OCI-LY7 (cell line): ENCODE measurements around the gene APBB1IP. TPM values are rescaled to one million over a fixed set of nuclear protein-coding genes. Genes with fewer than 3 reads are reported as not detected.
"Not testable (repeated sequence)": the region's sequence is repeated elsewhere in the genome, so short reads cannot be mapped to it uniquely, and the experiment has no call there.

ENCODE experiments used
- BruUV-seq: library from RNA; stranded (reverse); fragments of 400-500 nt; replicated peaks from 2 replicates; lab custom pipeline; 2021; lab: Mats Ljungman, UMichigan
- CTCF ChIA-PET: fragments of 300-600 bp; sonication (Branson Sonifier 250); formaldehyde crosslinking; loops from one replicate; lab custom pipeline; 2022; ENCODE audit warnings: antibody characterized with exemption; ENCODE audit not compliant: unreplicated experiment; lab: Charles Lee
- POLR2A ChIA-PET: fragments of 300-600 bp; sonication (Branson Sonifier 250); formaldehyde crosslinking; loops from one replicate; lab custom pipeline; 2022; ENCODE audit warnings: antibody characterized with exemption; lab: Charles Lee
- DNase-seq: peaks from one replicate; pipeline ENCODE4 v3.0.0-alpha.2; 2015; ENCODE audit warnings: low spot score
- H2AFZ ChIP-seq: fragments of 200-600 bp; sonication (generic), shearing (Covaris generic); 2 replicates; pipeline ENCODE4 v1.6.1; 2014; ENCODE audit warnings: mild to moderate bottlenecking, antibody characterized with exemption, low read length, moderate library complexity
- H3K27ac ChIP-seq: fragments of 200-600 bp; sonication (generic); 2 replicates; pipeline ENCODE4 v1.5.1; 2014; ENCODE audit warnings: mixed run types, low read depth, mild to moderate bottlenecking, moderate library complexity, low read length, inconsistent platforms; ENCODE audit not compliant: poor library complexity, severe bottlenecking
- H3K36me3 ChIP-seq: fragments of 200-600 bp; sonication (generic); 2 replicates; pipeline ENCODE4 v1.6.1; 2014; ENCODE audit warnings: mild to moderate bottlenecking, antibody characterized with exemption, low read length, moderate library complexity, mixed read lengths; ENCODE audit not compliant: insufficient read depth
- H3K4me1 ChIP-seq: fragments of 200-600 bp; sonication (generic); 2 replicates; pipeline ENCODE4 v1.5.1; 2014; ENCODE audit warnings: mild to moderate bottlenecking, low read length; ENCODE audit not compliant: insufficient read depth, poor library complexity, severe bottlenecking
- H3K4me2 ChIP-seq: fragments of 200-600 bp; sonication (generic); 2 replicates; pipeline ENCODE4 v1.6.1; 2014; ENCODE audit warnings: mild to moderate bottlenecking, low read length
- H3K4me3 ChIP-seq: fragments of 200-600 bp; sonication (generic); 2 replicates; pipeline ENCODE4 v1.5.1; 2014; ENCODE audit warnings: mild to moderate bottlenecking, low read depth, low read length; ENCODE audit not compliant: poor library complexity, severe bottlenecking
- H3K79me2 ChIP-seq: fragments of 200-600 bp; sonication (generic); 2 replicates; pipeline ENCODE4 v1.6.1; 2016; ENCODE audit warnings: low read depth, mild to moderate bottlenecking, low read length, moderate library complexity, mixed read lengths; ENCODE audit not compliant: insufficient read depth
- H3K9me2 ChIP-seq: fragments of 200-600 bp; sonication (generic); 2 replicates; pipeline ENCODE4 v1.6.1; 2016; ENCODE audit warnings: mild to moderate bottlenecking, low read length, mixed read lengths; ENCODE audit not compliant: insufficient read depth
- H3K9me3 ChIP-seq: fragments of 200-600 bp; sonication (generic); 2 replicates; pipeline ENCODE4 v1.6.1; 2014; ENCODE audit warnings: mild to moderate bottlenecking, mixed run types, low read length, mixed read lengths
- H4K20me1 ChIP-seq: fragments of 200-600 bp; sonication (generic); 2 replicates; pipeline ENCODE4 v1.6.1; 2014; ENCODE audit warnings: mild to moderate bottlenecking, antibody characterized with exemption, low read length, moderate library complexity, mixed read lengths; ENCODE audit not compliant: insufficient read depth
- CTCF ChIP-seq: fragments of 200-600 bp; sonication (generic); conservative IDR thresholded peaks from 2 replicates; pipeline ENCODE4 v1.5.1; 2014; ENCODE audit warnings: mild to moderate bottlenecking, antibody characterized with exemption, low read length, moderate library complexity, mixed read lengths
- EZH2phosphoT487 ChIP-seq: fragments of 200-600 bp; sonication (generic); IDR thresholded peaks from 2 replicates; pipeline ENCODE4 v1.6.1; 2018; ENCODE audit warnings: low read depth, borderline replicate concordance, mild to moderate bottlenecking, mixed run types, antibody characterized with exemption, low read length, moderate library complexity, mixed read lengths
- intact Hi-C: fragments of 100-400 bp; cut with micrococcal nuclease; formaldehyde crosslinking; loops from one replicate; pipeline ENCODE4 v1.10.0; 2022; ENCODE audit not compliant: unreplicated experiment
- total RNA-seq, 2 experiments: library from RNA; depleted of rRNA in 1 of 2; stranded (reverse); fragments of >200 nt in 1 of 2; shearing (Covaris generic) in 1 of 2; gene quantifications; 2 replicates each; pipeline ENCODE4 v1.2.3, GENCODE V29; 2014 to 2022

APBB1IP gene
- total RNA-seq, 2 experiments from 2014 or later: 65.8 to 167 TPM

DNA sequence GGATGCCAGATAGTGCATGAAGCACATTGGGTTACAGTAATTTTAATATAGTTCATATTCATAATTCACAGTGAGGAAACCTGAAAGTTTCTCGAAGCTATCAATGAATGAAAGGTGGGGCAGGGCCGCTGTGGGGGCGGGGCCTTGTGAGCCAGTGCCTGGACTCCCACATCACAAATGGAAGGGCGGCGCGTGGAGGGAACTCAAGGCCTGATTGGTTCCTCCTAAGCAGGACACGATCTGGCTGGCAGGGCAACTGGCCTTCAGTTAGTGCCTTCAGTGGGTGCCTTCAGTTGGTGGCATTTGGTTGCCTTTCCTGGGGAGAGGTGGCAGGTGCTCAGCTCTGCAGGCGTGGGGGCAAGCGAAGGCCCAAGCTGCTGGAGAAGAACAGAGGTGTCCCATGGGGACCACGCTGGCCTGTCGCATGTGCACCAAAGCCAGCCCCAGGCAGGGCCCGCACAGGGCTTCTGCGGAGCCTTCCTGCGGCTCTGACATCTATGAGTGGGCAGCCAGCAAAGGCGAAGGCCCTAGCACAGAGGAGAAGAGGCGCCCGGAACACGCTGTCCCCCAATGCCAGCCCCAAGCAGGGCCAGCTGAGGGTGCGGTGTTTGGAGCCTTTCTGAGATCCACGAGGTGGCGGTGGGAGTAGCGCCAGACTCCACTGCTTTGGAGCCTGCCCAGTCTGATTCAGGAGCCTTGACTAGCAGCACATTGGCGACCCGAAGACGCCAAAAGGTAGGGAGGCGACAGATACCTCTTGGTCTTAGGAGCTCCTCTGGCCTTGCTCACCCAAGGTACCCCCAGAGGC, 141.3 kb downstream of the APBB1IP start:
- H3K4me1 ChIP-seq: no peaks in the 10 kb centered on the region
- no peak for TF ChIP-seq CTCF
- no peak for TF ChIP-seq EZH2phosphoT487
- CTCF ChIA-PET: no interaction called here
- H3K9me3 ChIP-seq: no peaks in the 10 kb centered on the region; the same call in 1 of the 2 replicates
- peaks cover 14% of the 10 kb centered on the region for H3K36me3 ChIP-seq
- intact Hi-C loops: no loop called here
- no peaks in the 10 kb centered on the region for H3K9me2 ChIP-seq
- H3K79me2 ChIP-seq: no peaks in the 10 kb centered on the region
- no peaks in the 10 kb centered on the region for H4K20me1 ChIP-seq
- BruUV-seq: no TSS peak
- H3K27ac ChIP-seq: no peak overlapping the region
- H3K4me3 ChIP-seq: no peak overlapping the region
- no peak overlapping the region for H2AFZ ChIP-seq
- H3K4me2 ChIP-seq: no peak overlapping the region
- POLR2A ChIA-PET: interaction anchor here (0.5 kb wide), 1 partner anchor 695 kb away, joined by 3 read pairs; no protein-coding TSS in a partner anchor
- DNase-seq: no peak

- Histone ChIP-seq H3K4me3 (no peak overlapping the region), H3K4me2 (no peak overlapping the region), H3K9me3 (no peaks in the 10 kb centered on the region), H3K9me2 (no peaks in the 10 kb centered on the region), H2AFZ (no peak overlapping the region), H3K79me2 (no peaks in the 10 kb centered on the region), H3K27ac (no peak overlapping the region), H3K4me1 (no peaks in the 10 kb centered on the region), H4K20me1 (no peaks in the 10 kb centered on the region), H3K36me3 (no peaks in the 10 kb centered on the region)
- no TSS peak for BruUV-seq
- intact Hi-C loops: no loop called here
- ChIA-PET POLR2A (no interaction called here), CTCF (no interaction called here)
- no peak for DNase-seq
- TF ChIP-seq CTCF (no peak), EZH2phosphoT487 (no peak)
Observed at GRCh38 chr10:26586211-26586610, 148.1 kb downstream of the APBB1IP start.

GRCh38 chr10:26588611-26589010, 150.5 kb downstream of the APBB1IP start:
- Histone ChIP-seq H3K27ac (no peak overlapping the region), H2AFZ (no peak overlapping the region), H4K20me1 (no peaks in the 10 kb centered on the region), H3K36me3 (peaks cover 4% of the 10 kb centered on the region; the same call in 1 of the 2 replicates), H3K9me2 (no peaks in the 10 kb centered on the region), H3K9me3 (no peaks in the 10 kb centered on the region), H3K4me3 (no peak overlapping the region), H3K4me2 (no peak overlapping the region), H3K79me2 (no peaks in the 10 kb centered on the region), H3K4me1 (no peaks in the 10 kb centered on the region)
- no peak for DNase-seq
- intact Hi-C loops: no loop called here
- POLR2A ChIA-PET: interaction anchor here (0.8 kb wide), 1 partner anchor 21 kb away, joined by 4 read pairs; no protein-coding TSS in a partner anchor
- no TSS peak for BruUV-seq
- CTCF ChIA-PET: no interaction called here
- TF ChIP-seq EZH2phosphoT487 (no peak), CTCF (no peak)

- DNase-seq, intact Hi-C loops, H3K9me2 ChIP-seq: not testable (repeated sequence)
Observed at GRCh38 chr10:26589813-26590212, 151.7 kb downstream of the APBB1IP start.

More at GRCh38 chr10:26589813-26590212, 151.7 kb downstream of the APBB1IP start:
- H3K4me3 ChIP-seq, CTCF ChIA-PET, H3K27ac ChIP-seq, BruUV-seq, H3K9me3 ChIP-seq, H3K4me2 ChIP-seq, H3K79me2 ChIP-seq, H4K20me1 ChIP-seq, H2AFZ ChIP-seq, POLR2A ChIA-PET, H3K4me1 ChIP-seq, H3K36me3 ChIP-seq: not testable (repeated sequence)
